Middle frontal gyrus (tissue), 1 donor: ENCODE measurements around the gene CLIP2.
"Not testable (repeated sequence)": the region's sequence is repeated elsewhere in the genome, so short reads cannot be mapped to it uniquely, and the experiment has no call there.

Experiments used
- DNase-seq: peaks from one replicate; pipeline ENCODE4 v3.0.0-alpha.2; 2015; ENCODE audit warnings: low spot score; ENCODE audit errors: extremely low spot score

The CLIP2 gene

GRCh38 chr7:74403521-74404387 lies 114.5 kb downstream of the CLIP2 start:
- no peak for DNase-seq

GRCh38 chr7:74404388-74404700 lies 115.1 kb downstream of the CLIP2 start:
- no peak for DNase-seq

GRCh38 chr7:74404741-74405140 lies 115.5 kb downstream of the CLIP2 start:
- no peak for DNase-seq

- no peak for DNase-seq
Observed at GRCh38 chr7:74405191-74405898, 116.1 kb downstream of the CLIP2 start.

- DNase-seq, result no peak
Observed at GRCh38 chr7:74405899-74406512, 116.8 kb downstream of the CLIP2 start.

- no peak for DNase-seq
Observed at GRCh38 chr7:74407958-74408357, 118.8 kb downstream of the CLIP2 start.

GRCh38 chr7:74409571-74409970 lies 120.4 kb downstream of the CLIP2 start:
- DNase-seq, result no peak

GRCh38 chr7:74410772-74411171 lies 121.6 kb downstream of the CLIP2 start:
- DNase-seq, result no peak

GRCh38 chr7:74411571-74411970 lies 122.4 kb downstream of the CLIP2 start:
- DNase-seq, result not testable (repeated sequence)

GRCh38 chr7:74412056-74412455 lies 122.8 kb downstream of the CLIP2 start:
- DNase-seq, result no peak

- no peak for DNase-seq
Observed at GRCh38 chr7:74412603-74413002, 123.4 kb downstream of the CLIP2 start.

- DNase-seq, result not testable (repeated sequence)
Observed at GRCh38 chr7:74414595-74415333, 125.6 kb downstream of the CLIP2 start.

GRCh38 chr7:74417419-74417971 lies 128.3 kb downstream of the CLIP2 start:
- peak; percentile 63 for DNase-seq

GRCh38 chr7:74418076-74418475 lies 128.9 kb downstream of the CLIP2 start:
- no peak for DNase-seq

GRCh38 chr7:74418538-74418937 lies 129.3 kb downstream of the CLIP2 start:
- no peak for DNase-seq

- not testable (repeated sequence) for DNase-seq
Observed at GRCh38 chr7:74419232-74419631, 130.0 kb downstream of the CLIP2 start.

- DNase-seq, result no peak
Observed at GRCh38 chr7:74420006-74420405, 130.8 kb downstream of the CLIP2 start.

GRCh38 chr7:74424291-74424880 lies 135.2 kb downstream of the CLIP2 start:
- no peak for DNase-seq

GRCh38 chr7:74428023-74428422 lies 138.8 kb downstream of the CLIP2 start:
- no peak for DNase-seq

- DNase-seq, result no peak
Observed at GRCh38 chr7:74429153-74429747, 140.0 kb downstream of the CLIP2 start.
